KMS-11 (cell line): ENCODE measurements around the gene FKBP11.
A peak's percentile ranks its signal among the peaks of the same experiment; 100 is the strongest.

Experiments used
- H2AFZ ChIP-seq: fragments of 200-600 bp; sonication (generic); 2 replicates; pipeline ENCODE4 v1.6.1; 2016; ENCODE audit warnings: antibody characterized with exemption, mixed run types, low read depth
- H3K27ac ChIP-seq: fragments of 200-600 bp; sonication (generic); 2 replicates; pipeline ENCODE4 v1.6.1; 2016; ENCODE audit warnings: mild to moderate bottlenecking, mixed run types
- H3K27me3 ChIP-seq: fragments of 200-600 bp; sonication (generic); 2 replicates; pipeline ENCODE4 v1.6.1; 2017; ENCODE audit warnings: mild to moderate bottlenecking, low read depth, mixed run types, moderate library complexity; ENCODE audit not compliant: insufficient read depth
- H3K36me3 ChIP-seq: fragments of 200-600 bp; sonication (generic); 2 replicates; pipeline ENCODE4 v1.6.1; 2017; ENCODE audit warnings: mild to moderate bottlenecking, mixed run types; ENCODE audit not compliant: insufficient read depth
- H3K4me1 ChIP-seq: fragments of 200-600 bp; sonication (generic); 2 replicates; pipeline ENCODE4 v1.6.1; 2016; ENCODE audit warnings: mild to moderate bottlenecking, low read depth, mixed run types; ENCODE audit not compliant: poor library complexity, severe bottlenecking
- H3K4me2 ChIP-seq: fragments of 200-600 bp; sonication (generic); 2 replicates; pipeline ENCODE4 v1.7.0; 2016; ENCODE audit warnings: mild to moderate bottlenecking, mixed run types
- H3K4me3 ChIP-seq: fragments of 200-600 bp; sonication (generic); IDR thresholded peaks from 2 replicates; pipeline ENCODE4 v1.6.1; 2017; ENCODE audit warnings: low read depth, low read length, mixed read lengths; ENCODE audit not compliant: insufficient read depth
- H3K79me2 ChIP-seq: fragments of 200-600 bp; sonication (generic); 2 replicates; pipeline ENCODE4 v1.6.1; 2016; ENCODE audit warnings: low read depth, mixed run types; ENCODE audit not compliant: insufficient read depth
- H3K9ac ChIP-seq: fragments of 200-600 bp; sonication (generic); 2 replicates; pipeline ENCODE4 v1.6.1; 2016; ENCODE audit warnings: mild to moderate bottlenecking, mixed run types
- H4K20me1 ChIP-seq: fragments of 200-600 bp; sonication (generic); 2 replicates; pipeline ENCODE4 v1.6.1; 2016; ENCODE audit warnings: mild to moderate bottlenecking, mixed run types; ENCODE audit not compliant: insufficient read depth
- TF ChIP-seq, protein P1 (sequence below): fragments of 200-600 bp; sonication (generic); conservative IDR thresholded peaks from 2 replicates; pipeline ENCODE4 v1.6.1; 2017; ENCODE audit warnings: low read depth, mild to moderate bottlenecking, antibody characterized with exemption, low read length, moderate library complexity, mixed read lengths

The FKBP11 gene

DNA sequence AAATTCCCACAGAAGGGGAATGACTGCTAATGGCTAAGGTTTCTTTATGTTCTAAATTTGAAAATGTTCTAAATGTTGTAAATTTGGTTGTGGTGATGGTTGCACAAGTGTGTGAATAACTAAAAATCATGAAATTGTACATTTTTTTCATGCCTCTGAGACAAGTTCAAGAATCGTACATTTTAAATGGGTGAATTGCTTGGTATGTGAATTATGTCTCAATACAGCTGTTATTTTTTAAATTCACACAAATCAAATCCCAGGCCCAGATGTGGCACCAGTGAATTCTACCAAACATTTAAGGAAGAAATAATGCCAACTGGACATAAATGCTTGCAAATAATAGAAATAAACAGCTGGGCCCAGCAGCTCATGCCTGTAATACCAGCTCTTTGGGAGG is 31.0 kb downstream of the FKBP11 start:
- no peak overlapping the region for H3K9ac ChIP-seq
- H3K27ac ChIP-seq, result no peak overlapping the region
- no peak overlapping the region for H2AFZ ChIP-seq
- H3K79me2 ChIP-seq, result no peaks in the 10 kb centered on the region
- H4K20me1 ChIP-seq, result no peaks in the 10 kb centered on the region
- TF ChIP-seq, protein P1, sequence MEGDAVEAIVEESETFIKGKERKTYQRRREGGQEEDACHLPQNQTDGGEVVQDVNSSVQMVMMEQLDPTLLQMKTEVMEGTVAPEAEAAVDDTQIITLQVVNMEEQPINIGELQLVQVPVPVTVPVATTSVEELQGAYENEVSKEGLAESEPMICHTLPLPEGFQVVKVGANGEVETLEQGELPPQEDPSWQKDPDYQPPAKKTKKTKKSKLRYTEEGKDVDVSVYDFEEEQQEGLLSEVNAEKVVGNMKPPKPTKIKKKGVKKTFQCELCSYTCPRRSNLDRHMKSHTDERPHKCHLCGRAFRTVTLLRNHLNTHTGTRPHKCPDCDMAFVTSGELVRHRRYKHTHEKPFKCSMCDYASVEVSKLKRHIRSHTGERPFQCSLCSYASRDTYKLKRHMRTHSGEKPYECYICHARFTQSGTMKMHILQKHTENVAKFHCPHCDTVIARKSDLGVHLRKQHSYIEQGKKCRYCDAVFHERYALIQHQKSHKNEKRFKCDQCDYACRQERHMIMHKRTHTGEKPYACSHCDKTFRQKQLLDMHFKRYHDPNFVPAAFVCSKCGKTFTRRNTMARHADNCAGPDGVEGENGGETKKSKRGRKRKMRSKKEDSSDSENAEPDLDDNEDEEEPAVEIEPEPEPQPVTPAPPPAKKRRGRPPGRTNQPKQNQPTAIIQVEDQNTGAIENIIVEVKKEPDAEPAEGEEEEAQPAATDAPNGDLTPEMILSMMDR, result no peak
- no peak overlapping the region for H3K4me3 ChIP-seq
- no peak overlapping the region for H3K4me2 ChIP-seq
- H3K36me3 ChIP-seq, result no peaks in the 10 kb centered on the region
- peaks cover 8% of the 10 kb centered on the region for H3K4me1 ChIP-seq
- H3K27me3 ChIP-seq, result 0 out of 2 replicates have a peak, but pooled peaks cover 4% of the 10 kb centered on the region

DNA sequence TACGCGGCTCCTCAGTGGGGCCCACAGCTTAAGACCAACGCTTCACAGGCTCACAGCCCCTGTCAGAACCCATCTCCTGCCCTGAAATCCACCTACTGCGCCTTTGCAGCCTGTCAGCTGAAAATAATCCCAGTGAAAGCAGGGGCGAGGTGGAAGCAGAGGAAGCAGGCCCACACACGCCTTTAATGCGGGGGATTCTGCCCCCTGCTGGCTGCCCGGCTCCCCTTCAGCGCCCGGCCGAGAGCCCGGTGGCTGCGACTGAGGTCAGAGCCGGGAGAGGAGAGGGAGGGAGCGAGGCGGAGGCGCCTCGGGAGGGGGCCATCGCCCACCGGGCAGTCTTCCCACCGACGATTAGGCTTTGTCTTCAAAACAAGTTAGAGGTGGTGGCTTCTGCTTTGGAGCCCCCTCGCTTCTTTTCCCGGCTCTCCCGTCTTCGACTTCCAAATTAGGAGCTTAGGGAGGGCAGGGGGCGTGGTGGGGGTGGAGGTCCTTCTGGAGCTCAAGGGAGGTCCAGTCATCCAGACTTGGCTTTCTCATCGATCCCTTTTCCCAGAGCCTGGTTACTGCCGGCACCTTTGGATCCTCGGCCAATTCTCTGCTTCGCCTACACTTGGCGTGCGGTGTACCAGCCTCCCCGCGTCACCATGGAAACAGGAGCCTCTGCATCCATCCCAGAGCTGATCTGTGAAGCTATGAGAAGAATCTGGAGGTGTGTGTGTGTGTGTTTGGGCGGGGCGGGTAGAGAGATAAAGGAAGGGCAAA is 34.5 kb downstream of the FKBP11 start:
- H3K9ac ChIP-seq, result no peak overlapping the region
- no peak overlapping the region for H3K27ac ChIP-seq
- H3K4me1 ChIP-seq, result peaks cover 8% of the 10 kb centered on the region
- no peak overlapping the region; the same call in 1 of the 2 replicates for H3K4me2 ChIP-seq
- no peaks in the 10 kb centered on the region for H3K79me2 ChIP-seq
- peak overlapping the region; percentile 75 for H2AFZ ChIP-seq
- H3K36me3 ChIP-seq, result no peaks in the 10 kb centered on the region
- no peak overlapping the region for H3K4me3 ChIP-seq
- 0 out of 2 replicates have a peak, but pooled peaks cover 4% of the 10 kb centered on the region for H3K27me3 ChIP-seq
- TF ChIP-seq, protein P1, result peak; percentile 86
- no peaks in the 10 kb centered on the region for H4K20me1 ChIP-seq

DNA sequence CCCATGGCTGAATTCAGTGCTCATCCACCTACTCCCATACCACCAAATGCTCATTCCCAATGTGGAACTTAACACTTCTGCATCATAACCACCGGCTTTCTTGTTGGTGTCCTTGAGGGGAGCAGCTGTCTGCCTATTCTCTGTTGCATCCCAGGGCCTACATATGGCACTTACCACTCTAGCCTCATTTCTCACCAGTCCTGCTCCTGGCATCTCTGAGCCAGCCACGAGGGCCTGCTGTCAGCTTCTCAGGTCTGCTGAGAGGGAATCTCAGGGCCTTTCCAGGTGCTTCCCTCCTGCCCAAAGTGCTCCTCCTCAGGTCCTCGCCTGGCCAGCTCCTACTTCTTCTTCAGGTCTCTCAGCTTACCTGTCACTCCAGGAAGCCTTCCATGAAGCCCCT is 35.6 kb downstream of the FKBP11 start:
- Histone ChIP-seq H3K4me1 (peaks cover 8% of the 10 kb centered on the region), H3K27me3 (0 out of 2 replicates have a peak, but pooled peaks cover 4% of the 10 kb centered on the region), H3K4me3 (no peak overlapping the region), H3K79me2 (no peaks in the 10 kb centered on the region), H3K4me2 (no peak overlapping the region), H3K36me3 (no peaks in the 10 kb centered on the region), H3K9ac (no peak overlapping the region), H4K20me1 (no peaks in the 10 kb centered on the region), H3K27ac (no peak overlapping the region), H2AFZ (no peak overlapping the region)
- TF ChIP-seq, protein P1, result no peak

DNA sequence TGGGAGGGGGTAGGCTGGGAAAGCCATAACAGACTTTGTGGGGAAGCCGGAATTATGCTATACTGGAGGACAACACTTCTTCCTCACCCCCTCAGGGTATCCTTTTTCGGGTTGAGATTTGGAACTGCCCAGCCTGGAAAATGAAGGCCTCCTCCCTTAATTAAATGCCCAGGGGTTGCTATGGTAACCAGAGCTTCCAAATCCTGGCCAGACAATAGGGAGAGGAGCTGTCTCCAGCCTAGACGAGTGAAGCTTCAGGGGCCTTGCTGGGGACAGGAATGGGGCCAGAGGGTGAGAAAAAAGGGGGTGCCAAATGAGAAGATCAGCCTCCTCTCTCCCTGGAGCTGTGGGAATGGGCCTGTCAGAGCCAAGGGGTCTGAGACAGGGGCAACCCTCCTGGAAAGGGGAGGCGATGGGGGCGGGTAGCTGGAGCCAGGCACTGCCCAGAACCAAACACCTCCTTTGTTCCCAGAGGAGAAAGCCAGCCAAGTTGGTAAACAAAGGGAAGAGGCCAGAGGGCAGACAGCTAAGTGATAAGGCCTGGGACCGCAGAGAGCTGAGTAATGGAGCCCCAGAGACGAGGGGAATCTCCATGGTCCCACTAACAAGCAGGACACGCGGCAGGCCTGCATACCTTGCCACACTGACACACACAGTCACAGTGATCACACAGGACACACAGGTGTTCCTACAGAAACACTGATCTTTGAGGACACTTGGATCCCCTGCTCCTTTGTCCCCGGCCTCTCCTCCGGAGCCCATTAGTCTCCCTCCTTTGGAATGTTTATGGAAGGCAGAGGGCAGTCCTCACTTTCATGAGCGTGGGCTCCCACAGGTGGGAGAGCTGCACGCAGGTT is 41.8 kb downstream of the FKBP11 start:
- H3K27ac ChIP-seq, result no peak overlapping the region
- TF ChIP-seq, protein P1, result no peak
- H4K20me1 ChIP-seq, result no peaks in the 10 kb centered on the region
- no peaks in the 10 kb centered on the region for H3K36me3 ChIP-seq
- no peak overlapping the region for H3K4me2 ChIP-seq
- no peaks in the 10 kb centered on the region for H3K4me1 ChIP-seq
- no peak overlapping the region for H3K9ac ChIP-seq
- H3K79me2 ChIP-seq, result no peaks in the 10 kb centered on the region
- H3K4me3 ChIP-seq, result no peak overlapping the region
- H3K27me3 ChIP-seq, result no peaks in the 10 kb centered on the region
- no peak overlapping the region for H2AFZ ChIP-seq
